Measurements from ENCODE around the gene IL1RAPL2.
"Not testable (repeated sequence)": the region's sequence is repeated elsewhere in the genome, so short reads cannot be mapped to it uniquely, and the experiment has no call there.

Gene IL1RAPL2

GRCh38 chrX:105701310-105702052, 1135.5 kb downstream of the IL1RAPL2 start:
- DNase-seq (ENCODE audit: low spot score), result no peak

- DNase-seq (ENCODE audit: low spot score), result no peak
Measured at GRCh38 chrX:105703876-105704275, 1137.9 kb downstream of the IL1RAPL2 start.

- DNase-seq (ENCODE audit: low spot score), result no peak
Measured at GRCh38 chrX:105706041-105706440, 1140.0 kb downstream of the IL1RAPL2 start.

- no peak for DNase-seq (ENCODE audit: low spot score)
Measured at GRCh38 chrX:105711805-105712204, 1145.8 kb downstream of the IL1RAPL2 start.

- DNase-seq (ENCODE audit: low spot score), result no peak
Measured at GRCh38 chrX:105715746-105716145, 1149.7 kb downstream of the IL1RAPL2 start.

GRCh38 chrX:105723966-105724735, 1158.2 kb downstream of the IL1RAPL2 start:
- DNase-seq (ENCODE audit: low spot score), result no peak

- no peak for DNase-seq (ENCODE audit: low spot score)
Measured at GRCh38 chrX:105725228-105725627, 1159.2 kb downstream of the IL1RAPL2 start.

- DNase-seq (ENCODE audit: low spot score), result no peak
Measured at GRCh38 chrX:105738162-105738561, 1172.2 kb downstream of the IL1RAPL2 start.

GRCh38 chrX:105744291-105744690, 1178.3 kb downstream of the IL1RAPL2 start:
- DNase-seq (ENCODE audit: low spot score), result no peak

- DNase-seq (ENCODE audit: low spot score), result no peak
Measured at GRCh38 chrX:105744946-105745345, 1178.9 kb downstream of the IL1RAPL2 start.

- DNase-seq (ENCODE audit: low spot score), result no peak
Measured at GRCh38 chrX:105745863-105746262, 1179.9 kb downstream of the IL1RAPL2 start.

GRCh38 chrX:105752338-105752956, 1186.4 kb downstream of the IL1RAPL2 start:
- no peak for DNase-seq (ENCODE audit: low spot score)

GRCh38 chrX:105753411-105753810, 1187.4 kb downstream of the IL1RAPL2 start:
- no peak for DNase-seq (ENCODE audit: low spot score)

GRCh38 chrX:105754286-105754964, 1188.4 kb downstream of the IL1RAPL2 start:
- no peak for DNase-seq (ENCODE audit: low spot score)

- DNase-seq (ENCODE audit: low spot score), result no peak
Measured at GRCh38 chrX:105755109-105755508, 1189.1 kb downstream of the IL1RAPL2 start.

- no peak for DNase-seq (ENCODE audit: low spot score)
Measured at GRCh38 chrX:105758754-105759153, 1192.8 kb downstream of the IL1RAPL2 start.

- no peak for DNase-seq (ENCODE audit: low spot score)
Measured at GRCh38 chrX:105759598-105759997, 1193.6 kb downstream of the IL1RAPL2 start.

GRCh38 chrX:105765691-105766090, 1199.7 kb downstream of the IL1RAPL2 start:
- DNase-seq (ENCODE audit: low spot score), result no peak

GRCh38 chrX:105773801-105774200, 1207.8 kb downstream of the IL1RAPL2 start:
- DNase-seq (ENCODE audit: low spot score), result no peak

- DNase-seq (ENCODE audit: low spot score), result no peak
Measured at GRCh38 chrX:105775679-105776078, 1209.7 kb downstream of the IL1RAPL2 start.

- DNase-seq (ENCODE audit: low spot score), result no peak
Measured at GRCh38 chrX:105781804-105782203, 1215.8 kb downstream of the IL1RAPL2 start.

- not testable (repeated sequence) for DNase-seq (ENCODE audit: low spot score)
Measured at GRCh38 chrX:105796877-105797276, 1230.9 kb downstream of the IL1RAPL2 start.

All from globus pallidus (tissue), 1 donor.